GM19324 (cell line): ENCODE data around the gene DDX10.
"Not testable (repeated sequence)": the region's sequence is repeated elsewhere in the genome, so short reads cannot be mapped to it uniquely, and the experiment has no call there.

Experiments used
- ATAC-seq: cut with Tn5 transposase; IDR thresholded peaks from one replicate; pipeline ENCODE4 v1.9.1; 2021; ENCODE audit warnings: mild to moderate bottlenecking, moderate library complexity; ENCODE audit not compliant: unreplicated experiment, low FRiP score

DDX10 gene

GRCh38 chr11:108713076-108713790, 48.4 kb downstream of the DDX10 start:
- no peak for ATAC-seq

DNA sequence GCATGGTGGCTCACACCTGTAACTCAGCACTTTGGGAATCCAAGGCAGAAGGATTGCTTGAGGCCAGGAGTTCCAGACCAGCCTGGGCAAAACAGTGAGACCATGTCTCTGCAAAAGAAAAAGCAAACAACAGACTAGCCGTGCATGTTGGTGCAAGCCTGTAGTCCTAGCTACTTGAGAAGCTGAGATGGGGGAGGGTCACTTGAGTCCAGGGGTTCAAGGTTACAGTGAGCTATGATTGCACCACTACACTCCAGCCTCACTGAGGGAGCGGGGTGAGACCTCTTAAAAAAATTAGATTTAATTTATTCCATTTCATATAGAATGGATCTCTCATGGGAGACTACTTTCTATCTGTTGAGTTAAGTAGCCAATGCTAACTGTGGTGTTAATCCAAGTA, 50.4 kb downstream of the DDX10 start:
- ATAC-seq, result no peak

- ATAC-seq, result no peak
Observed at GRCh38 chr11:108718466-108718865, 53.6 kb downstream of the DDX10 start.

DNA sequence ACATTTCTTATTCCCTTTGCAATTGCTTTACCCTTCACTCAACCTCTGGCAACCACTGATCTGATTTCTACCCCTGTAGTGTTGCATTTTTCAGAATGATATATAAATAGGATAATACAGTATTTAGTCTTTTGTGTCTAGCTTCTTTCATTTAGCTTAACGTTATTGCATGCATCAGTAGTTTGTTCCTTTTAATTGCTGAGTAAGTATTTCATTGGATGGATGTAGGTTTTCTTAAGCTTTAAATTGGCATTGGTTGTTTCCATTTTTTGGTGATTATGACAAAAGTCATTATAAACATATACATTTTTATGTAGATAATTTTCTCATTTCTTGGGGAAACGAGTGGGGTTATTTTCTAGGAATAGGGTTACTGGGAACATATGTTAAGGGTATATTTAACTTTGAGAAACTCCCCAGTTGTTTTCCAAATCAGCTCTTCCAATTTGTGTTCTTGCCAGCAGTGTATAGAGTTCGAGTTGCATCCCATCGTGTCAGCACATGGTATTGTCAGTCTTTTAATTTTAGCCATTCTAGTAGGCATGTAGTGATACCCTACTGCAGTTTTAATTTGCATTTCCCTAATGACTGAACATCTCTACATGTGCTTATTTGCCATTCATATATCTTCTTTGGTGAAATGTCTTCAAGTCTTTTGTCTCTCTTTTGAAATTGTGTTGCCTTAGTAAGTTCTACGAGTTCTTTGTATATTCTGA, 60.3 kb downstream of the DDX10 start:
- no peak for ATAC-seq

DNA sequence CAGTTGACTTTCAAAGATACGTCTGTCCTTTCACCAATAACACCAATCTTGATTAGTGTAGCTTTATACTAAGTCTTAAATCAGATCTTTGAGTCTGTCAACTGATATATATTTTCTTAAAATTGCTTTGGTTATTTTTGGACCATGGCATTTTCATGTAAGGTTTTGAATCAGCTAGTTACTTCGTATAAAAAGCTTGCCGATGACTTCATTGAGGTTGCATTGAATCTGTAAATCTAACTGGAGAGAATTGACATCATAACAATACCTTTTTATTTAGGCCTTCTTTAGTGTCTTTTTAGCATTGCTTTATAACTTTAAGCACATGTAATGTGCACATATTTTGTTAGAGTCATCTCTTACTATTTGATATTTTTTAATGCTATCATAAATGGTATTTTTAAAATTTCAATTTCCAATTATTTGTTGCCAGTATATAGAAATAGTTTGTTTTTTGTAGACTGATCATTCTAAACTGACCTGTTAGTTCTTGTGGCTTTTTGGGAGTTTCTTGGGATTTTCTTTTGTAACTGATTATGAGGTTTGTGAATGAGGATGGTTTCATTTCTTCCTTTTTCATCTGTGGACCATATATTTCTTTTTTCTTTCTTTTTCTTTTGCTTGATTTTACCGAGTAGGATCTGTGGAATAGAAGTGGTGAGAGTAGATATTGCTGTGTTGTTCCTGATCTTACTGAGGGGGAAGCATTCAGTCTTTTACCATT, 61.4 kb downstream of the DDX10 start:
- ATAC-seq, result no peak

DNA sequence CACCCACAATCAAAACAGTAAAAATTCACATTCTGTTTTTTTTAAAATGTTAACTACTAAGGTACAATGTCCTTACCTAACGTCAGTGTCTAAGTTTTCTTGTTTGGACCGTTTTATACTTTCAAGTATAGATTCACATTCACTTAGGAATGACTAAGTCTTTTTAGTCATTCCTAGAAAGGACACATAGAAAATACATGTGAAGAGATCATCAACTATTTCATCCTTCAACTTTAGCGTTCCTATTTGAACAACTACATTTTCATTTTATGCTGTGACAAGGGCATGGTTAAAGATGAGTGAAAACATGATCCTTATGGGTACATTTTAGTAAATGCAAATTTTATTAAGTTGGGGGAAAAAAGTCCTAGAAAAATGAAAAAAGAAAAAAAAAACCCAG, 62.8 kb downstream of the DDX10 start:
- ATAC-seq, result no peak

- ATAC-seq, result no peak
Observed at GRCh38 chr11:108729227-108729871, 64.5 kb downstream of the DDX10 start.

- no peak for ATAC-seq
Observed at GRCh38 chr11:108732395-108732794, 67.5 kb downstream of the DDX10 start.

- ATAC-seq, result peak; percentile 68
Observed at GRCh38 chr11:108733479-108734116, 68.7 kb downstream of the DDX10 start.

GRCh38 chr11:108734283-108734682, 69.4 kb downstream of the DDX10 start:
- no peak for ATAC-seq

- ATAC-seq, result no peak
Observed at GRCh38 chr11:108734956-108735559, 70.2 kb downstream of the DDX10 start.

DNA sequence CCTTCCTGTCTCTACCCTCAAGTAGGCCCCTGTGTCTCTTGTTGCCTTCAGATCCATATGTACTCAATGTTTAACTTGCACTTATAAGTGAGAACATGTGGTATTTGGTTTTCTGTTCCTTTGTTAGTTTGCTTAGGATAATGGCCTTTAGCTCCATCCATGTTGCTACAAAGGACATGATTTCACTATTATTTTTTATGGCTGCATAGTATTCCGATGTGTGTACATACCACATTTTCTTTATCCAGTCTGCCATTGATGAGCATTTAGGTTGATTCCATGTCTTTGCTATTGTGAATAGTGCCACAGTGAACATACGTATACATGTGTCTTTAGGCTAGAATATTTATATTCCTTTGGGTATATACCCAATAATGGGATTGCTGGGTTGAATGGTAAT, 75.3 kb downstream of the DDX10 start:
- not testable (repeated sequence) for ATAC-seq

- no peak for ATAC-seq
Observed at GRCh38 chr11:108743851-108744250, 79.0 kb downstream of the DDX10 start.

GRCh38 chr11:108748968-108749367, 84.1 kb downstream of the DDX10 start:
- ATAC-seq, result no peak

DNA sequence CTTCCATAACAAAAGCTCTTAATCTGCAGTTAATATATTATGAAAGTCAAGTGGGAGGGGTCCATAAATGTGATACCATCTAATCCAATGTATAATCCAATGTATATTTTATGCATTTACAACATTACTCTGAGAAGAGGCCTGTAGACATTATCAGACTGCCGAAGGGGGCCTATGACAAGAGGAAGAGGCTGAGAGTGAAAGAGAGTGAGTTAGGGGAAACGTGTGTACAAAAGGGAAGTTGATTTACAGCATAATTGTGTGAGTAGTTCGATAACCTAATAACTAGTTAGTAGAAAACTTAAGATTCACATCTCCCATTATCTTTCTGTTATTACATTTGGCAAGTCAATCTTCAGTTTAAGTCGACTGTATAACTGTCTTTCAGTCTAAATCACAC, 86.6 kb downstream of the DDX10 start:
- ATAC-seq, result no peak

DNA sequence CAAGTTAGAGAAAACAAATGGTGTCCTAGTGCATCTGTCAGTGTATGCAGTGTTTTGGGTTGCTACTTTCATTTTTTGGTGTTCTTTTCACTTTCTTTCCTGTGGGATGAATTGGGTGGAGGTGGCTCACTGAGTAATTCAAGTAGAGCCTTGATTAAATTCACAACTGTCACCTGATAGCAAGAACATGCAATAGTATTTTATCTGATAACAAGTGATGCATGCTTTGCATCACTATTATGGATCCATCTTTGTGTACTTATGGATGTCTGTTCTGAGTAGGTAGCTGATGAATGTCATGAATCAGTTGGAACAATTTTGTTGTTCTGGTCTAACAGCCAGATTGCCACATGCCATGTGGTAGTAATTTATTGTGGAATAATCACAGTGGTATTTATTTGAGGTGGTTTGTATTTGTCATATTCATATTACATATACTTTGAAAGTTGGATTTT, 87.5 kb downstream of the DDX10 start:
- ATAC-seq, result no peak

GRCh38 chr11:108754901-108755625, 90.2 kb downstream of the DDX10 start:
- no peak for ATAC-seq

- ATAC-seq, result no peak
Observed at GRCh38 chr11:108757630-108758029, 92.8 kb downstream of the DDX10 start.

GRCh38 chr11:108758458-108758857, 93.6 kb downstream of the DDX10 start:
- no peak for ATAC-seq
